ENCODE measurements around the gene IFFO2.

DNA sequence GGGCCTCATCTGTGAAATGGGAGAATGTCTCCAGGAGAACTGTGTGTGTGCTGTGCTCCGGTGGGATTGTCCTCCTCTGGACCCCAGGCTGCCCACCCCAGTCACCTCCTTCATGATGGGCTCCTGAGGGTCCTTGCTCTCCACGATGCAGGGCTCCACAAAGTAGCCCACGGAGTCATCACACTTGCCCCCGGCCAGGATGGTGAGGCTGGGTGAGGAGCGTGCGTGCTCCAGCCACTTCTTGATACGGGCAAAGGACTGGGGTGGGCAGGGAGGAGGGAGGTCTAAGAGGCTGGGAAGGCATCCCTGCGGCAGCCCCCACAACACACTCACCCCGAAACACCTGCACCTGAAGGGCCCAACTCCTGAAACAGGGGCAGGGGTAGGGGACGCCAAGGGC, 80.3 kb downstream of the IFFO2 start:
- TF ChIP-seq, protein P1, sequence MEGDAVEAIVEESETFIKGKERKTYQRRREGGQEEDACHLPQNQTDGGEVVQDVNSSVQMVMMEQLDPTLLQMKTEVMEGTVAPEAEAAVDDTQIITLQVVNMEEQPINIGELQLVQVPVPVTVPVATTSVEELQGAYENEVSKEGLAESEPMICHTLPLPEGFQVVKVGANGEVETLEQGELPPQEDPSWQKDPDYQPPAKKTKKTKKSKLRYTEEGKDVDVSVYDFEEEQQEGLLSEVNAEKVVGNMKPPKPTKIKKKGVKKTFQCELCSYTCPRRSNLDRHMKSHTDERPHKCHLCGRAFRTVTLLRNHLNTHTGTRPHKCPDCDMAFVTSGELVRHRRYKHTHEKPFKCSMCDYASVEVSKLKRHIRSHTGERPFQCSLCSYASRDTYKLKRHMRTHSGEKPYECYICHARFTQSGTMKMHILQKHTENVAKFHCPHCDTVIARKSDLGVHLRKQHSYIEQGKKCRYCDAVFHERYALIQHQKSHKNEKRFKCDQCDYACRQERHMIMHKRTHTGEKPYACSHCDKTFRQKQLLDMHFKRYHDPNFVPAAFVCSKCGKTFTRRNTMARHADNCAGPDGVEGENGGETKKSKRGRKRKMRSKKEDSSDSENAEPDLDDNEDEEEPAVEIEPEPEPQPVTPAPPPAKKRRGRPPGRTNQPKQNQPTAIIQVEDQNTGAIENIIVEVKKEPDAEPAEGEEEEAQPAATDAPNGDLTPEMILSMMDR (IDR thresholded peaks at IDR 0.05), result no peak
- no peak for TF ChIP-seq ZFX (IDR thresholded peaks at IDR 0.05; ENCODE audit: borderline replicate concordance)

Measured in 22Rv1 (cell line).